NCI-H2227 treated with DMSO at 0.1 percent for 48 hours (cell line): Measurements from ENCODE around the gene YES1.
"Not testable (repeated sequence)": the region's sequence is repeated elsewhere in the genome, so short reads cannot be mapped to it uniquely, and the experiment has no call there.

Experiments
- DNase-seq: peaks from one replicate; lab custom pipeline; 2025; lab: John Stamatoyannopoulos, UW

YES1 gene

DNA sequence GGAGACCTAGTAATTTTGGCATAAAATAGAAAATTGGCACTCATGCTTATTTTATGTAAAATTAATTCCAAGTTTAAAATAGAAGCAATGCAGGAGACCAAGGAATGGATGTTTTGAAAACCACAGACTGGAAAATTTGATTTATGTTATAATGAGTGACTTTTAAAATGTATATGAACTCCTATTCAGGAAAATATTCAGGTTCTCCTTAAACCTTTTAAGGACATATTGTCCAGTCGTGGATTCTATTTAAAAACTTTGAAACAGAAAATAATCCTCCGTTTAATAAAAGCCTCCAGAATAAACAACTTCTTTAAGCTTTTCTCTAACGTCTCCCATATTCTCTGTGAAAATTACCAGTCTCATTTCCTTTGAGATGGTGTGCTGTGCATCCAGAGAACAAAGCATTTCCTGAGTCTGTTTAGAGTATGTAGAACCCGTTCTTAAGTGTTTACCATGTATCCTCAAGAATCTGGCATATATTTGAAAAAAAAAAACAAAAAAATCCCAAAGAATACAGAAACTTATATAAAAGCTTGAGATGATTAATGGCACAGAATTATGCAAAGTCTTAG is 8.6 kb upstream of the YES1 start:
- no peak for DNase-seq

DNA sequence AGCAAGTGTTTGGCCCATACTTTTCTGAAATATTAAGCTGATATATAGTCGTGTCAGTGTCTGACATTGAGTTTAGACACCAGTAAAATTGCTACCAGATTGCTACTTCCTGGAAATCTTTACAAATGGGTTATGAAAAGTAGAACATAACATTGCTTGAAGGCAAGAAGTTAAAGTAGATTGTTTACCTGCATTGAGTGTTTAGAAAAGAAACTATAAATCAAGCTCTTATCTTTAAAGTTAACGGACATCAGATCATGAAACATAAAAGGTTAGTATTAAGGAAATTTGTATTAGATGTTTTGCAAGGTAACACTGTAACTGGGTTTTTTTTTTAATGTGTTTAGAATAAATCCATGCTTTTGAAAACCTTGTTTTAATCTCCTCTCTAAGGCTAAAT is 4.8 kb upstream of the YES1 start:
- DNase-seq: no peak

DNA sequence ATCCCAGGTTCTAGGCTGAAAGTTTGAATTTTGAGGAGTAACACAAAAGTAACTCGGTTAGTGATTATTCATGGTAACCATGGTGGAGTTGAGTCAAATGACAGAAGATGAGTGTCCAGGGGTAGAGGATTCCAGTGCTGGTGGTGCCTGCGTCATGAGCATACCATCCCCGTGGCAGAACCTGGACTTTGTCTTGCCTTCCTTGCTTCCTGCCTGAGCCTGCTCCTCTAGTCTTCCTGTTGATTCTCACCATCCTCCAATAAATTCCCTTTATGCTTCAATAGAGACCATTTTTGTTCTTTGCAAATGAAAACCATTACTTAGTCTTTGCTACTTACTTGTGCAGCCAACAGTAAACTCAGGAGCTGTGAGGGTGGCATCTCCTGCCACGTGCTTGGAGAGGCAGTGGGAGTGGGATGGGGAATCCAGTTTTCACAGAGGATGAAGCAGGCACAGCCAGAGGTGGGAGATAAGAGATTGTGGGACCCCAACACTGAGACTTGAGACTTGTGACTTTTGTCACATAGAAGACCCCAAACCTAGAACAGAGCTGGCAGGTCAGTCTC is 4.1 kb upstream of the YES1 start:
- no peak for DNase-seq

DNA sequence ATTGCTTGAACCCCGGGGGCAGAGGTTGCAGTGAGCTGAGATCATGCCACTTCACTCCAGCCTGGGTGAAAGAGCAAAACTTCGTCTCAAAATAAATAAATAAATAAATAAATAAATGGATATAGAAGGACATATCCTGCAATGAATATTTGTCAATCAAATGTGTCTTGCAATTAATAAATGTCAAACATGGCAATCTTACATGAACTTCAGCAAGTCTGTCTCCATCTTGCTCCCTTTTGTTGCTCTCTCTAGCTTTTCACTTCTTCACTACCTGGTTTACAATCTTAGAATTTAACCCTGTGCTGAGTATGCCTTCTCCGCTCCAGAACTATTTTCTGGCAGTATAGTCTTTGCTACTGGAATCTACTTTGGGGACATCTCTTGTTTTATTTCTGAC is 3.3 kb upstream of the YES1 start:
- DNase-seq: no peak

DNA sequence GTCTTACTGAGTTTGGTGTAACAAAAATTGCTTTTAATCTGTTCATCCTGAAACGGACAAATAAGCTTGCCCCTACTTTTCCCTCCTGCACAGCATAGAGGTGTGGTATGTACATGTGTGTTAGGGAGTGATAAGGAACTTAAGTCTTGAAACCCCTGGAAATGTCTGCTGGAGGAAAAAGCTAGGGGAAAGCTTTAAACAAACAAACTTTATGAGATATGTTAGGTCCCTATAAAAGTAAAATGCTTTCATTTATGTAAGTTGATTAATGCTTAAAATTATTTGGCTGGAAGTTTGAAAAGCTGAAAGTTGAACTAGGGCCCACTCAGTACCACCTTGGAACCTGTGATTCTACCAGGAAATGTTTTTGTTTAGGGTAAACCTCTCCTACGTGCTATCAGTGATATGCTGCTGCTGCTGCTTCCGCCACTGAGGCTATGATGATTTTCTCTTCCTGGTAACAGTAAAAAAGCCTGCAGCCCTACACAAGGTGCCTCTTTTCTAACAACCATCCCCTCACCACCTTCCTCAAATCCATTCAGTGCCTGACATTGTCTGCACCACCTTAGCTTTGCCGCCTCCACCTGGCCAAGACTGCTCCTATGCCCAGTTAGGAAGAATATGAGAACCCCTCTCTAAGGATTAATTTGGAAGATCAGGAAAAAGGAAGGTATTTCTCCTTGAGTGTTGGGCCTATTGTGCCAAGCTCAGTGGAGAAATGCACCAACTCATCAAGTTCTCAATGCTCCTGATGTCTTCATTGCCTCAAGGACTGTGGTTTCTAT is 2.5 kb upstream of the YES1 start:
- no peak for DNase-seq

DNA sequence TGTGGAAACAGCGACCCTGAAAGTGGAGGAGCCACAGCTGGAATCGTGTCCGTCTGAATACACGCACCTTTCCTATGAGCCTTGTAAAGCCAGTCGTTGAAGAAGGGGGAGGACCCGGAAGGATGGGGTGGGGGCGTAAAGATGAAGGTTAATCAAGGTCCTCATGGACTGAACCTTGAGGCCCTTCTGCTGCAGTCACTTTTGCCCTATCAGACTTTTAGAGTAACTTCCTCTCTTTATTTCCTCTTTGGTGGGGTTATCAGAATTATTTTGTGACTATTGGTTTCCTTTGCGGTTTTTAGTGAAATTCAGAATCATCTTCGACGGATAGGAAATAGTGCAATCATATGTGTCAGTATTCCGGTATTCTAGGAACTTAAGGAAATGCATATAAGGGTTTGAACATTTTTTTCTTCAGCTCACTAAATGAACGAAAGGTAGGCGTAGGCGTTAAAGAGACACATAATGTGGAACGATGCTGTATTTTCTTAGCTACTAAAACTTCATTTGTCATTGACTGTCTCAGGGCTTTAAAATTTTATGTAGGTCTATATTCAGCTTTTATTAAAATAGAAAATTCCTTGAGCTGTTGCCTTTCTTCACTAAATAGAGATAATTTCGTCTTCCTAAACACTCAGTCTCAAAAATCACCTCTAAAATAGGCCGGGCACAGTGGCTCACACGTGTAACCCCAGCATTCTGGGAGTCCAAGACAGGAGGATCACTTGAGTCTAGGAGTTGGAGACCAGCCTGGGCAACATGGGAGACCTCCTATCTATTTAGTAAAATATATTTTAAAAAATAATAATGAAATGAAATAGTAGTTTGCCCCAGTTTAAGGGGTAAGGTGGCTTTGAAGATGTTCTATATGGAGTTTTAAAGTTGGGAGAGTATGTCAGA is 1.4 kb upstream of the YES1 start:
- DNase-seq: no peak

DNA sequence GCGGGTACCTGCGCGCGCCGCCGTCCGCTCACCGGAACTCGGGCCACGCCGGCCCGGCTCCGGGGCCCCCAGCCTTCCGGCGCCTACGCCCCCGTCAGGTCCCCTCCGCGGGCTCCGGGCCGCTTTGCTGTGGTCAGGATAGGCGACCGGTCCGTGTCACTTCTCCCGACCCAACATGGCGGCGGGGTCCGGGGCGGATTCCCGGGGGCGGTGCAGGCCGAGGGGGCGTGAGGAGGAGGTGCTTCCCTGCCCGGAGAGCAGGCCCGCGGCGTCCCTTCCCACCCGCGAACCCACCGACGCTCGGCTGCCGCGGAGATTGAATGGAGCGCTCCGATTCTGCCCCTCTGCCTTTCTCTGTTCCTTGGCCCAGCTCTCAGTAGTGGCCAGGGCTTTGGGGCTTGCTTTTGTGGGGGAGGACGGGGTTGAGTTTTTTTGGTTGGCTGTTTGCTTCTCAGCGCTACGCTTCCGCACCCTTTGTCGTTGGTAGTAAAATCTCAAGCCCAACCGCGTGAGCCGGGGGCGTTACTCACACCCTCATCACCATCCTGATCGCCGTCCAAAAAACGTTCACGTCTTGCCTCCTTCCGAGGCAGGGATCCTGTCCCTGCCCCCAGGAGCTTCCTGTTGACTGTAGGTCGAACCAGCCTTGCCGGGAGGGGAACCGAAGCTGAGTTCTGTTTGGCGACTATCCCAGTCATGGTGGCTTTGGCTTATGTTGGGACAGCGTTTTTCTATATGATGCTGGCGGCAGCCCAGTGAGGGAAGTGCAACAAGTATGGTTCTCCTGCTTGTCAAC is 532 bp upstream of the YES1 start:
- peak; percentile 59 for DNase-seq

DNA sequence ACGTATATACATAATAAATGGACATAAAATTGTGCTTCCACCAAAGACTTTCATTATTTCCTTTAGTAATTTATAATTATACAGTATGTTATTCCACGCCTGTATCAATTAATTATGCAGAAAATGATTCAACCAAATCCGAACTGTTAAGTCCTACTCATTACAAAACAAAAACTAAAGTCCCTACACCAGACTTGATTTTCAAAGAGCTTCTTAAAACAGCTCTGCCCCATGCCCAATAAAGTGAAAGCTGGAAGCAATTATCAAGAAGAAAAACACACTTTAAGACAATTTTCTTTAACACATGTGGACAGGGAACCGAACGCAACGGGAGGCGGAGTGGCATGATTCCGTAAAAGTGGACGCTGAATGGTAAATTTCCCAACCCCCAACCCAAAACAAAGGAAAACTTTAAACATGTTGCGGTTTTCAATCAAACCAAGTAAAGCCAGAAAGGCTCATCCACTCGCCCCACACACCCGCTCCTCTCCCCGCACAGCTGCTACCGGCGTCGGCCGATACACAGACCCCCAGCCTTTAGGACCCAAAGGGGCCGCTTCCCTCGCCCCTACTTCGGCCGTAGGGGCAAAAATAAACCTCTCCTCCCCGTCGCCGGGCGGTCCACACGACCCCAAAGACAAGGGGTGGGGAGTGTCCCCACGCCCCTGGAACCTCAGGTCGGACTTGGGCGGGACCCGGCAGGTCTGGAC is 705 bp downstream of the YES1 start:
- DNase-seq: no peak

DNA sequence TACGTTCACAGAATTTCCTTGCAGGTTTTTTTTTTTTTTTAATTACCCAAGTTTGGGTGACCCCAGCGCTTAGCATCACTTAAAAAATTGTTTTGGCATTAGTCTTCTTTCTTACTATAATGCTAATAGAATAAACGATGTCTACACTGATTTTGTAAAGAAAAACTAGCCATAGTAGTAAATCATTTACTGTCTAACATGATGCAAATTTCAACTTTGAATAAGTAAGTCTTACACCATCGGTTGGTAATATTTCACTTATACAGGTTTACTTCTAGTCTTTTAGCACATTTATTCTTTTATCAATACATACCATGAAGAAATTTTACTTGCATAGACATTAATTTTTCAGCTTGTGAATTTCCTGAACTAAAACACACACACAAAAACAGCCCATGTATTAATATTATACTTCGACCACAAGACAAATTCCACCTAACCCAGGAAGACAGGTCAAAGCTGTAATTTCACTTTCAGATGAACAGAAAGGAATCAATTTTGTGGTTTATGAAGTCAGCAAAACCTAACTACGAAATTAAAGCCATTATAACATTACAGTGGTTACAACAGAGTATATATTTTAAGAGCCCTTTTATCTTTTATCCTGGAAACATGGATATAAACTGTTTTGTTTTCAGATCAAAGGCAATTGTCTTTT is 1.9 kb downstream of the YES1 start:
- DNase-seq: no peak

DNA sequence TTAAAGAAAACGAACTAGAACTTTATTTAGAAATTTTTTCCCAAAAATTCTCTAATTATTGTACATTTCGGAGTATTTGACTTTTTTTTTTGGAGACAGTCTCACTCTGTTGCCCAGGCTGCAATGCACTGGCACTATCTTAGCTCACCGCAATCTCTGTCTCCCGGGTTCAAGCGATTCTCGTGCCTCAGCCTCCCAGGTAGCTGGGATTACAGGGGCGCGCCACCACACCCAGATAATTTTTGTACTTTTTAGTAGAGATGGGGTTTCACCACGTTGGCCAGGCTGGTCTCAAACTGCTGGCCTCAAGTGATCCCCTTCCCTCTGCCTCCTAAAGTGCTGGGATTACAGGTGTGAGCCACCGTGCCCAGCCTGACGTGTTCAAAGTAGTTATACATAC is 2.8 kb downstream of the YES1 start:
- DNase-seq: not testable (repeated sequence)

DNA sequence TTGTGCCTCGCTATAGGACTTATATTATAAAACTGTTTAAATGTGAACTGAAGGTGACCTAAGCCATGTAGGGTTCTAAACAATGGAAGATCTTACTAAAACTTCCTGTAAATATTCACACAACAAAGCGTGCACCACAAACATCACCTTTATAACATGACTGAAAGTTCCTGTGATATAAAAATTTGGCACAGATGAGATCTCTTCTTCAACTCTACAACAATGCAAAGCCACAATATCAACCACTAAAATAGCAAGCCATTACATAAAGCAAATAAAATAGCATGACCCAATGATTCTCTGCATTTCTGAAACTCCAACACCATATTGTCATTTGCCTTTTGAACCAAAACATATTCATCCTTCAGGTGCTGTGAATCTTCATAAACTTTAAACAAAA is 3.5 kb downstream of the YES1 start:
- DNase-seq: no peak

DNA sequence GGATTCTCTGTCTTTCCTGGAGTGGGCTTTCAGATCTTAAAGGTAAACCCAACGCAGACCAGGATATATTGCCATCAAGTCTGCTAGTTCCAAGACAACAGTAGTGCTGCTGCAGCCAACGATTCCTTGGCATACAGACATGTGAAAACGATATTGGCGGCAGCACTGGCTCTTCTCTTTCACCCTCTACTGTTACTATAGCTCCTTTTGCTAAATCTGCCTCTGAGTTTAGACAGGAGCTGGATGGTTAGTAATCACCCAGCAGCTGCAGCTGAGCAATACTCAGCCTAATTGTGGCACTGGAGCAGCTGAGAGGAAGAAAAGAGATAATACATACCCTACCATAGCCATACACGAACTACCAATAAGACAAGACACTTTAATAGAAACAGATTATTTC is 4.0 kb downstream of the YES1 start:
- DNase-seq: peak; percentile 63

DNA sequence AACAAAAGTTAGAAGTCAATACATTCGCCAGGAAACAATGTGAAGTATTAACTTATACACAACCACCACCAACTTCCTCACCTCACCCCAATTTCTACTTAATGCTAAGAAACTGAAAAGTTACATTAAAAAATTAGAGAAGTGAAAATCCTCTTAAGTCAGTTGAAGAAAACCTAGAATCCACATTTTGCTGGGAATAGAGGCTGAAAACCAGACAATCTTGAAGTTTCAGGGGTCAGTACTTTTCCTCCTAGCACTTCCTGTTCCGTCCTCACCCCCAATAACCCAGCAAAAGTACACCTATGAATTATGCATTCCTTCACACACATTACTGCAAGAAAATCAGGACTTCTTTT is 6.3 kb downstream of the YES1 start:
- no peak for DNase-seq

DNA sequence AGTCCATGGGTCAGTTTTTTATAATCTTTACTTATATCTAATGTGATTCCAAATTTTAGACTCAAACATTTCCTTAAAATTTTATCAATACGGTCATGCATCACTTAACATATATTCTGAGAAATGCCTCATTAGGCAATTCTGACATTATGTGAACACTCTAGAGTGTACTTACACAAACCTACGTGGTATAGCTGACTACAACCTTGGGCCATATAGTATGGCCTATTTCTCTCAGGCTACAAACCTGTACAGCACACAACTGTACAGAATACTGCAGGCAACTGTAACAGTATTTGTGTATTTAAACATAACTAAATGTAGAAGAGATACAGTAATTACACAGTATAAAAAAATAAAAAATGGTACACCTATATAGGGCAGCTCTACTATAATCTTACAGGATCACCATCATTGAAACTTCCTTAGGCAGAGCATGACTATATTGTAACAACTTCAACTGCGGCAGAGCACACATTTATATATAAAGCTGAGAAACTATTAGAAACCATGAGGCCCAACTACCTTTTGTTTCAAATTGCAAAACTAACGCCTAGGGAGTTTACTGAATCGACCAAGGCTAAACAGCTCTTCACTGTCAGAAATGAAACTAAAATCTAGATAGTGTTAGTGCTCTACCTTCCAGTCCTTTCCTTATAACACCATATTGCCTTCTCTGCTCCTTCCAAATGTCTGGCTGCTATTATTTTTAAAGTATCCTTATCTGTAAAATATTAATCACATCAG is 6.9 kb downstream of the YES1 start:
- no peak for DNase-seq

DNA sequence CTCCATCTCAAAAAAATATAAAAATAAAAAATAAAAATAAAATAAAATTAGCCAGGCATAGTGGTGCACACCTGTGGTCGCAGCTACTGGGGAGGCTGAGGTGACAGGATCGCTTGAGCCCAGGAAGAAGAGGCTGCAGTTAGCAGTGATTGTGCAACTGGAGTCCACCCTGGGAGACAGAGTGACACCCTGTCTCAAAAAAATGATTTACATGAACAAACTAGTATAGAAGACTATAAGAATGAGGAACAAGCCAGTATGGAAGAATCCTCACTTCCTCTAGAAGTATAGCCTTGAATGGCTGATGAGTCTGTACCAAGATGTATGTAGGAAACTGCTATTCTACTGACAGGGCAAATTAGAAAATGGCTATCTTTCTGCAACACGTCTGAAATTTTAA is 10.9 kb downstream of the YES1 start:
- no peak for DNase-seq

DNA sequence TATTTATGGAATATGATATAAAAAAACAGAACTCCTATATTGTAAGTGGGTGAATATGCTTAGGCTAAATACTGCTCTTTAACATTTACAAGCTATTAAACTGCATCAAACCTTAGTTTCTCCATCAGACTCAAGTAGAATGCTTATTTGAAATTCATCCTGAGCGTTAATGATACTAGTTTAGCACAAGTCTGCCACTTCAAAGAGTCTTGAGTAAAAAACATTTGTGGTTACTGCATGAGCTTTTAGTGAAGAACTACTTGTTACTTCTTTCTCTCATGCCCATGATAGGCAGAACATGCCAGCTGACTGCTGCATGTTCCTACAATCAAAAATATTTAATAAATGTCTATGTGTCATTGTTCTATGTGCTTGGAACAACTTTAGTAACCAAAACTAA is 12.1 kb downstream of the YES1 start:
- no peak for DNase-seq

DNA sequence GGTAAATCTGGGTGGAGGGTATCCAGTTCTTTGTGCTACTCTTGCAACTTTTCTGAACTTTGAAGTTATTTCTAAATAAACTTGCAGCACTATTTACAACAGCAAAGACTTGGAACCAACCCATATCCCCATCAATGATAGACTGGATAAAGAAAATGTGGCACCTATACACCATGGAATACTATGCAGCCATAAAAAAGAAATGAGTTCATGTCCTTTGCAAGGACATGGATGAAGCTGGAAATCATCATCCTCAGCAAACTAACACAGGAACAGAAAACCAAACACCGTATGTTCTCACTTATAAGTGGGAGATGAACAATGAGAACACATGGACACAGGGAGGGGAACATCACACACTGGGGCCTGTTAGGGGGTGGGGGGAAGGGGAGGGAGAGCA is 16.7 kb downstream of the YES1 start:
- DNase-seq: not testable (repeated sequence)

DNA sequence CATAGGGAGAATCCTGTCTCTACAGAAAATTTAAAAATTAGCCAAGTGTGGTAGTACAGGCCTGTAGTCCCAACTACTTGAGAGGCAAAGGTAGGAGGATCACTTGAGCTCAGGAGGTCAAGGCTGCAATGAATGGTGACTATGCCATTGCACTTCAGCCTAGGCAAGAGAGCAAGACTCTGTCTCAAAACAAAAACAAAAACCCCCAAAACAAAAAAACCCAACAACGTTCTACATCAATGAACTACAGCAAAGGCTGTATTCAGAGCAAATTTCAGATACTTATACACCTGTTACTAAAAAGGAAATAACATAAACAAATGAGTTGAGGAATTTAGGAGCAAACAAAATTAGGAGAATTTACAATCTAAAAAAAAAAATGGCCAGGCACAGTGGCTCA is 22.6 kb downstream of the YES1 start:
- no peak for DNase-seq

DNA sequence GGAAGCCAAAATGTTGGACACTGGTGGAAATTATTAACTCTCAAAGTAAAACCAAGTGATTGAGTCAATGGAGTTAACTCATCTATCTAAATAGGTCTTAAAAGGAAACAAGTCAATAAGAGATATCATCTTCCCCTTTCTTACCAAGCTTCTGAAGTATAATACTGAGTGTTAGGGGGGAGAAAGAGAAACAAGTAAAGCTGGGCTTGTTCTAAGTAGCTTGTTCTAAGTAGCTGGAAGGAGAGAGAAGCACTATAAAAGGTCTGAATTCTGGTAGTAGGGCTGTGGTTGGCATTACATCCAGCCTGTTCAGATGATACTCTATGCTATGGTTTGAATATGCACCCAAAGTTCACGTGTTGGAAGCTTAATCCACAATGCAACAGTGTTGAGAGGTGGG is 26.8 kb downstream of the YES1 start:
- DNase-seq: no peak
